HCT116 (cell line): ENCODE results near the gene ZNF138. TPM values are rescaled to one million over a fixed set of nuclear protein-coding genes. Genes with fewer than 3 reads are reported as not detected.

Experiments used
- ATAC-seq: fragments of 200-7000 bp; cut with Tn5 transposase; 2 replicates; pipeline ENCODE4 v1.9.1; 2020; ENCODE audit warnings: mild to moderate bottlenecking, moderate library complexity
- BruUV-seq: library from RNA; stranded (reverse); fragments of 400-500 nt; replicated peaks from 2 replicates; lab custom pipeline; 2021; lab: Mats Ljungman, UMichigan
- CTCF ChIA-PET: fragments of 300-600 bp; sonication (Branson Sonifier 250); formaldehyde crosslinking; loops from one replicate; lab custom pipeline; 2021; ENCODE audit warnings: antibody characterized with exemption; lab: Charles Lee
- POLR2A ChIA-PET: fragments of 300-600, 350-600 bp; sonication (Branson Sonifier 250); formaldehyde crosslinking; loops from one replicate; lab custom pipeline; 2021; ENCODE audit warnings: antibody characterized with exemption; lab: Charles Lee
- RAD21 ChIA-PET, 2 experiments: fragments of 300-600 bp; sonication (Branson Sonifier 250); formaldehyde crosslinking; loops; one replicate each; lab custom pipeline; 2023; ENCODE audit warnings: low total read pairs in 2 of 2; ENCODE audit not compliant: uncharacterized antibody in 2 of 2, unreplicated experiment in 2 of 2, low non-redundant PET in 1 of 2; lab: Charles Lee
- DNase-seq: peaks from one replicate; pipeline ENCODE4 v3.0.0-alpha.2; 2010; ENCODE audit warnings: low read depth, low spot score
- H2AFZ ChIP-seq: fragments of 200-600 bp; shearing (Covaris generic), sonication (generic); 2 replicates; pipeline ENCODE4 v1.6.1; 2017; ENCODE audit warnings: low read depth, mixed run types, mixed read lengths, antibody characterized with exemption, low read length; ENCODE audit not compliant: poor library complexity, severe bottlenecking
- H3K27ac ChIP-seq: 2 replicates; pipeline ENCODE4 v1.5.1; 2012; ENCODE audit warnings: low read depth, low read length
- H3K27me3 ChIP-seq: fragments of 200-600 bp; sonication (generic); 2 replicates; pipeline ENCODE4 v1.6.1; 2016; ENCODE audit warnings: mixed run types, low read length, mixed read lengths; ENCODE audit not compliant: insufficient read depth
- H3K36me3 ChIP-seq, 2 experiments: fragments of 200-500 bp in 1 of 2; fragments of 200-600 bp in 1 of 2; sonication (Bioruptor generic) in 1 of 2; sonication (generic) in 1 of 2; 2 replicates each; pipeline versions ENCODE4 v1.5.1 to v1.6.1; 2014 to 2016; ENCODE audit warnings: low read length in 2 of 2, inconsistent platforms in 1 of 2, mixed read lengths in 1 of 2, mixed run types in 1 of 2; ENCODE audit not compliant: insufficient read depth in 2 of 2, control insufficient read depth in 1 of 2
- H3K4me1 ChIP-seq, 2 experiments: fragments of 200-600 bp in 1 of 2; sonication (generic) in 1 of 2; 2 replicates each; pipeline versions ENCODE4 v1.5.1 to v1.6.1; 2012 to 2017; ENCODE audit warnings: low read length in 2 of 2, inconsistent platforms in 1 of 2, mild to moderate bottlenecking in 1 of 2, mixed read lengths in 1 of 2, mixed run types in 1 of 2, moderate library complexity in 1 of 2; ENCODE audit not compliant: insufficient read depth in 2 of 2, control insufficient read depth in 1 of 2
- H3K4me2 ChIP-seq: fragments of 200-600 bp; sonication (generic); 2 replicates; pipeline ENCODE4 v1.6.1; 2017; ENCODE audit warnings: mixed run types, low read length, mixed read lengths
- H3K4me3 ChIP-seq, 2 experiments: fragments of 200-600 bp in 1 of 2; sonication (generic) in 1 of 2; replicated peaks in 1 of 2; 2 replicates each; pipeline ENCODE4 v1.5.1; 2011 to 2016; ENCODE audit warnings: low read length in 2 of 2, control low read depth in 1 of 2, low read depth in 1 of 2, mild to moderate bottlenecking in 1 of 2, mixed read lengths in 1 of 2, mixed run types in 1 of 2
- H3K79me2 ChIP-seq: fragments of 200-600 bp; sonication (generic); 2 replicates; pipeline ENCODE4 v1.6.1; 2017; ENCODE audit warnings: mild to moderate bottlenecking, mixed run types, low read length, moderate library complexity, mixed read lengths; ENCODE audit not compliant: insufficient read depth
- H3K9ac ChIP-seq: fragments of 200-600 bp; sonication (generic); 2 replicates; pipeline ENCODE4 v1.6.1; 2016; ENCODE audit warnings: low read length, mixed read lengths
- H3K9me2 ChIP-seq: fragments of 200-600 bp; sonication (generic), shearing (Covaris generic); 2 replicates; pipeline ENCODE4 v1.6.1; 2017; ENCODE audit warnings: mixed run types, mild to moderate bottlenecking, moderate library complexity; ENCODE audit not compliant: insufficient read depth
- H3K9me3 ChIP-seq, 2 experiments: fragments of 200-500 bp in 1 of 2; fragments of 200-600 bp in 1 of 2; sonication (Bioruptor generic) in 1 of 2; sonication (generic) in 1 of 2; 2 replicates each; pipeline ENCODE4 v1.6.1; 2014 to 2017; ENCODE audit warnings: low read length in 2 of 2, mixed read lengths in 2 of 2, inconsistent platforms in 1 of 2, low read depth in 1 of 2, mild to moderate bottlenecking in 1 of 2, mixed run types in 1 of 2, moderate library complexity in 1 of 2; ENCODE audit not compliant: control insufficient read depth in 1 of 2, insufficient read depth in 1 of 2
- H4K20me1 ChIP-seq: fragments of 200-600 bp; sonication (generic), shearing (Covaris generic); 2 replicates; pipeline ENCODE4 v1.6.1; 2017; ENCODE audit warnings: mixed run types, mild to moderate bottlenecking, moderate library complexity; ENCODE audit not compliant: insufficient read depth
- CBX3 ChIP-seq: IDR thresholded peaks from 2 replicates; pipeline ENCODE4 v1.6.1; 2012; ENCODE audit warnings: low read depth
- EGR1 ChIP-seq: IDR thresholded peaks from 2 replicates; pipeline ENCODE4 v1.6.1; 2012; ENCODE audit warnings: low read depth
- EZH2 ChIP-seq: fragments of 200-600 bp; sonication (generic); IDR thresholded peaks from 2 replicates; pipeline ENCODE4 v1.6.1; 2017; ENCODE audit warnings: antibody characterized with exemption, mixed run types
- FOSL1 ChIP-seq: IDR thresholded peaks from 2 replicates; pipeline ENCODE4 v1.6.1; 2012; ENCODE audit warnings: low read depth
- JUND ChIP-seq: IDR thresholded peaks from 2 replicates; pipeline ENCODE4 v1.6.1; 2012
- POLR2AphosphoS5 ChIP-seq: IDR thresholded peaks from 2 replicates; pipeline ENCODE4 v1.6.1; 2011; ENCODE audit warnings: mild to moderate bottlenecking, low read depth, low read length, moderate library complexity
- SIN3A ChIP-seq: IDR thresholded peaks from 2 replicates; pipeline ENCODE4 v1.6.1; 2012; ENCODE audit warnings: low read depth
- SP1 ChIP-seq: IDR thresholded peaks from 2 replicates; pipeline ENCODE4 v1.6.1; 2012; ENCODE audit warnings: low read depth
- SRF ChIP-seq: IDR thresholded peaks from 2 replicates; pipeline ENCODE4 v1.6.1; 2012; ENCODE audit warnings: low read depth
- TCF7L2 ChIP-seq: IDR thresholded peaks from 2 replicates; pipeline ENCODE4 v1.7.0; 2011; ENCODE audit warnings: borderline replicate concordance, inconsistent platforms; ENCODE audit not compliant: insufficient read depth, insufficient read length; ENCODE audit errors: extremely low read depth
- intact Hi-C: fragments of 100-400 bp; cut with micrococcal nuclease; formaldehyde crosslinking; loops from 2 replicates; pipeline ENCODE4 v1.10.0; 2022
- total RNA-seq: library from RNA; stranded (reverse); gene quantifications from one replicate; pipeline ENCODE4 v1.2.1, GENCODE V29; 2021; ENCODE audit not compliant: unreplicated experiment
- TF ChIP-seq, protein P1 (sequence below): IDR thresholded peaks from 2 replicates; pipeline ENCODE4 v1.6.1; 2012; ENCODE audit warnings: low read depth
- TF ChIP-seq, protein P2 (sequence below): IDR thresholded peaks from 2 replicates; pipeline ENCODE4 v1.6.1; 2011; ENCODE audit warnings: mild to moderate bottlenecking, low read length, moderate library complexity; ENCODE audit not compliant: insufficient replicate concordance; ENCODE audit errors: extremely low read depth
- TF ChIP-seq, protein P3 (sequence below): IDR thresholded peaks from 2 replicates; pipeline ENCODE4 v1.6.1; 2012
- TF ChIP-seq, protein P4 (sequence below), 3 experiments: fragments of 200-600 bp in 1 of 3; sonication (generic) in 1 of 3; IDR thresholded peaks in 2 of 3; conservative IDR thresholded peaks in 1 of 3; 2 replicates each; pipeline ENCODE4 v1.5.1; 2012 to 2017; ENCODE audit warnings: low read depth in 2 of 3, low read length in 2 of 3, antibody characterized with exemption in 1 of 3, borderline replicate concordance in 1 of 3, control low read depth in 1 of 3, mild to moderate bottlenecking in 1 of 3, mixed read lengths in 1 of 3, mixed run types in 1 of 3, moderate library complexity in 1 of 3; ENCODE audit not compliant: insufficient read depth in 1 of 3

Gene ZNF138
- total RNA-seq, 1 experiment from 2014 or later, result 10.1 TPM

DNA sequence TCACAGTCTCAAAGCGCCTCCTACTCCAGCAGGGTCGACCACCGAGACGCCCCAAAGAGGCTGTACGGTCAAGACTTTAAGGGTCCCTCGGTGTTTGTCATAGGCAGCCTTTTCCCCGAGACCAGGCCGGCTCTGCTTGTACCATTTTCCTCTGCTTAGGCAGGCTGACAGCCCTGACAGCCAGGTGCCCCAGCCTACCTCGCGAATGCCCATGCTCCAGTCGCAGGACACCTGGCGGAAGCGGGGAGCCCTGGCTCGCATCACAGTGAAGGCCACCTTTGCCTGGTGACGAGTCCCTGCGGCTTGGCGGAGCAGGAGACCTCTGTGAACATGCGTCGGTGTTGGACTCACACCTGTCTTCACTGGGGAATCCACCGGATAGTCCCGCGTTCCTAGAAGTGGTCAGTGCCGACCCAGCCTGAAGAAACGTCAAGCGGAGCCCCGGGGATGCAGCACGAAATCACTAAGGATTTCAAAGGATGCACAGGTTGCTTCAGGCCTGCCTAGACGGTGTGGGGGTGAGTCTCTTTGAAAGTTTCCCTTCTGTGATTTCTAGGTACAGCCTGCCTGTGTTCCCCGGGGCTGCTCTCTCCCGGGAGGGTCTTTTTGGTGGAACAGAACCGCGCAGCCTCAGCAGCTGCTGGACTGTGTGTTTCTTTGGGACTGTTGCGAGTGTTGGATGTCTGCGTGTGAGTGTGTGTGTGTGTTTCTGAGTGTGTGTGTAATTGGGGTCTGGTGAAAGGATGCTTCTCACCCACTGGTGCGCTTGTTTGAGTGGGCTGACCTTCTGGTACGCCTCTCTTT, 78.3 kb downstream of the ZNF138 start:
- no peak for ATAC-seq
- Histone ChIP-seq H3K4me2 (no peak overlapping the region), H3K9me2 (no peaks in the 10 kb centered on the region), H3K9ac (no peak overlapping the region), H3K4me1 (no peaks in the 10 kb centered on the region), H4K20me1 (no peaks in the 10 kb centered on the region), H3K36me3 (no peaks in the 10 kb centered on the region), H3K9me3 (no peaks in the 10 kb centered on the region; a peak in 1 of 4 replicates), H3K27ac (no peak overlapping the region), H2AFZ (no peak overlapping the region), H3K79me2 (no peaks in the 10 kb centered on the region), H3K4me3 (no peak overlapping the region), H3K27me3 (no peaks in the 10 kb centered on the region)
- intact Hi-C loops, result no loop called here
- TF ChIP-seq SIN3A (no peak), SRF (no peak), TCF7L2 (no peak), SP1 (no peak), POLR2AphosphoS5 (no peak), FOSL1 (no peak), EGR1 (no peak), CBX3 (no peak), JUND (no peak), EZH2 (no peak)
- TF ChIP-seq, protein P1, sequence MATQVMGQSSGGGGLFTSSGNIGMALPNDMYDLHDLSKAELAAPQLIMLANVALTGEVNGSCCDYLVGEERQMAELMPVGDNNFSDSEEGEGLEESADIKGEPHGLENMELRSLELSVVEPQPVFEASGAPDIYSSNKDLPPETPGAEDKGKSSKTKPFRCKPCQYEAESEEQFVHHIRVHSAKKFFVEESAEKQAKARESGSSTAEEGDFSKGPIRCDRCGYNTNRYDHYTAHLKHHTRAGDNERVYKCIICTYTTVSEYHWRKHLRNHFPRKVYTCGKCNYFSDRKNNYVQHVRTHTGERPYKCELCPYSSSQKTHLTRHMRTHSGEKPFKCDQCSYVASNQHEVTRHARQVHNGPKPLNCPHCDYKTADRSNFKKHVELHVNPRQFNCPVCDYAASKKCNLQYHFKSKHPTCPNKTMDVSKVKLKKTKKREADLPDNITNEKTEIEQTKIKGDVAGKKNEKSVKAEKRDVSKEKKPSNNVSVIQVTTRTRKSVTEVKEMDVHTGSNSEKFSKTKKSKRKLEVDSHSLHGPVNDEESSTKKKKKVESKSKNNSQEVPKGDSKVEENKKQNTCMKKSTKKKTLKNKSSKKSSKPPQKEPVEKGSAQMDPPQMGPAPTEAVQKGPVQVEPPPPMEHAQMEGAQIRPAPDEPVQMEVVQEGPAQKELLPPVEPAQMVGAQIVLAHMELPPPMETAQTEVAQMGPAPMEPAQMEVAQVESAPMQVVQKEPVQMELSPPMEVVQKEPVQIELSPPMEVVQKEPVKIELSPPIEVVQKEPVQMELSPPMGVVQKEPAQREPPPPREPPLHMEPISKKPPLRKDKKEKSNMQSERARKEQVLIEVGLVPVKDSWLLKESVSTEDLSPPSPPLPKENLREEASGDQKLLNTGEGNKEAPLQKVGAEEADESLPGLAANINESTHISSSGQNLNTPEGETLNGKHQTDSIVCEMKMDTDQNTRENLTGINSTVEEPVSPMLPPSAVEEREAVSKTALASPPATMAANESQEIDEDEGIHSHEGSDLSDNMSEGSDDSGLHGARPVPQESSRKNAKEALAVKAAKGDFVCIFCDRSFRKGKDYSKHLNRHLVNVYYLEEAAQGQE, result no peak
- TF ChIP-seq, protein P2, sequence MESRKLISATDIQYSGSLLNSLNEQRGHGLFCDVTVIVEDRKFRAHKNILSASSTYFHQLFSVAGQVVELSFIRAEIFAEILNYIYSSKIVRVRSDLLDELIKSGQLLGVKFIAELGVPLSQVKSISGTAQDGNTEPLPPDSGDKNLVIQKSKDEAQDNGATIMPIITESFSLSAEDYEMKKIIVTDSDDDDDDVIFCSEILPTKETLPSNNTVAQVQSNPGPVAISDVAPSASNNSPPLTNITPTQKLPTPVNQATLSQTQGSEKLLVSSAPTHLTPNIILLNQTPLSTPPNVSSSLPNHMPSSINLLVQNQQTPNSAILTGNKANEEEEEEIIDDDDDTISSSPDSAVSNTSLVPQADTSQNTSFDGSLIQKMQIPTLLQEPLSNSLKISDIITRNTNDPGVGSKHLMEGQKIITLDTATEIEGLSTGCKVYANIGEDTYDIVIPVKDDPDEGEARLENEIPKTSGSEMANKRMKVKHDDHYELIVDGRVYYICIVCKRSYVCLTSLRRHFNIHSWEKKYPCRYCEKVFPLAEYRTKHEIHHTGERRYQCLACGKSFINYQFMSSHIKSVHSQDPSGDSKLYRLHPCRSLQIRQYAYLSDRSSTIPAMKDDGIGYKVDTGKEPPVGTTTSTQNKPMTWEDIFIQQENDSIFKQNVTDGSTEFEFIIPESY, result no peak
- TF ChIP-seq, protein P3, sequence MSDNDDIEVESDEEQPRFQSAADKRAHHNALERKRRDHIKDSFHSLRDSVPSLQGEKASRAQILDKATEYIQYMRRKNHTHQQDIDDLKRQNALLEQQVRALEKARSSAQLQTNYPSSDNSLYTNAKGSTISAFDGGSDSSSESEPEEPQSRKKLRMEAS, result no peak
- TF ChIP-seq, protein P4, sequence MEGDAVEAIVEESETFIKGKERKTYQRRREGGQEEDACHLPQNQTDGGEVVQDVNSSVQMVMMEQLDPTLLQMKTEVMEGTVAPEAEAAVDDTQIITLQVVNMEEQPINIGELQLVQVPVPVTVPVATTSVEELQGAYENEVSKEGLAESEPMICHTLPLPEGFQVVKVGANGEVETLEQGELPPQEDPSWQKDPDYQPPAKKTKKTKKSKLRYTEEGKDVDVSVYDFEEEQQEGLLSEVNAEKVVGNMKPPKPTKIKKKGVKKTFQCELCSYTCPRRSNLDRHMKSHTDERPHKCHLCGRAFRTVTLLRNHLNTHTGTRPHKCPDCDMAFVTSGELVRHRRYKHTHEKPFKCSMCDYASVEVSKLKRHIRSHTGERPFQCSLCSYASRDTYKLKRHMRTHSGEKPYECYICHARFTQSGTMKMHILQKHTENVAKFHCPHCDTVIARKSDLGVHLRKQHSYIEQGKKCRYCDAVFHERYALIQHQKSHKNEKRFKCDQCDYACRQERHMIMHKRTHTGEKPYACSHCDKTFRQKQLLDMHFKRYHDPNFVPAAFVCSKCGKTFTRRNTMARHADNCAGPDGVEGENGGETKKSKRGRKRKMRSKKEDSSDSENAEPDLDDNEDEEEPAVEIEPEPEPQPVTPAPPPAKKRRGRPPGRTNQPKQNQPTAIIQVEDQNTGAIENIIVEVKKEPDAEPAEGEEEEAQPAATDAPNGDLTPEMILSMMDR (IDR thresholded peaks at IDR 0.05 in 2 of 3, conservative IDR thresholded peaks at IDR 0.05 in 1 of 3; ENCODE audit: borderline replicate concordance in 1 of 3, insufficient read depth in 1 of 3, low read depth in 2 of 3, low read length in 2 of 3), result no peak
- ChIA-PET POLR2A (no interaction called here), CTCF (no interaction called here), RAD21 (no interaction called here)
- no TSS peak for BruUV-seq
- DNase-seq, result no peak
